ENCODE results near the gene C12orf76. TPM values are rescaled to one million over a fixed set of nuclear protein-coding genes. Genes with fewer than 3 reads are reported as not detected.

Gene C12orf76
- total and polyA plus RNA-seq, 2 donors (not counting 1 experiment from before 2014, with no cell fraction given), result 21.5 to 28.5 TPM

DNA sequence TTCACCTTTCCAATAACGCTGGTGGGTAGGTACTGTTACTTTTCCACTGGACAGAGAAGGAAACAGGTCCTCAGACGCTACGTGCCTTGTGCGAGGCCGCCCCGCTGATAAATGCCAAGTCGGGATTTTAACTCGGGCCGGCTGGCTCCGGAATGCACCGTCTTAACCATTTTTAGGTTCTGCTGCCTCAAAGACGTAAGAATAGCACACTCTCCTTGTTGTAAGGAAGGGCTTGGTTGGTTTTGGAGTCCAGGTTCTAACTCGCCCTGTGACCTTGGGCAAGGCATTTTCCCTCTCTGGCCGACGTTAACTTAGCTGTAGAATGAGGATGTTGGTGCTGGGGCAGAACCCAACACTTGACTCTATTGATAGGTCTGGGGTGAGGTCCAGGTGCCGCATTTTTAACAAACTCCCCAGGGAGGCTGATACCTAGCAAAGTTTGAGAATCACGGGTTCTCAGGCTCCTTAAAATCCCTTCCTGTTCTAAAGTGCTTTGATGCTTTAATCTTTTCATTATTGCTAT is 48.3 kb downstream of the C12orf76 start:
- H3K27ac ChIP-seq (ENCODE audit: low read length in 2 of 2), result peak overlapping the region; percentile 42 to 93
- peak overlapping the region; percentile 78 for H3K9ac ChIP-seq (ENCODE audit: low read length)
- DNase-seq (peak; percentile 68), ATAC-seq (ENCODE audit: low read depth) (no peak)
- peaks cover 6 to 13% of the 10 kb centered on the region in 2 experiments for H3K36me3 ChIP-seq (replicated peaks in 1 of 2; ENCODE audit: control extremely low read depth in 1 of 2, control insufficient read depth in 1 of 2, extremely low read depth in 1 of 2, insufficient read depth in 2 of 2, low read length in 1 of 2)
- peak overlapping the region; percentile 77 for H2AFZ ChIP-seq (ENCODE audit: insufficient read depth, low read depth, low read length, poor library complexity, severe bottlenecking)
- Mint-ChIP-seq H3K4me3 (peak overlapping the region; percentile 100), H3K4me1 (peaks cover 72% of the 10 kb centered on the region), H3K27me3 (no peaks in the 10 kb centered on the region), H3K9me3 (ENCODE audit: insufficient read depth) (no peaks in the 10 kb centered on the region), H3K27ac (peak overlapping the region; percentile 98)
- no peak for TF ChIP-seq EZH2 (IDR thresholded peaks at IDR 0.05; ENCODE audit: borderline replicate concordance, insufficient read depth, low read depth, low read length, poor library complexity, severe bottlenecking)
- TF ChIP-seq CTCF (IDR thresholded peaks at IDR 0.05), result no peak
- intact Hi-C loops (cut with micrococcal nuclease), result loop anchor here (1.0 to 10.0 kb wide), 4 partner anchors 11 to 288 kb away; partner anchors contain the start of genes ATP2A2, FAM222A and GLTP
- 4% methylated on average over 14 of the region's 17 CpGs for WGBS (ENCODE audit: insufficient coverage)
- POLR2A ChIA-PET, result interaction anchor here (4.4 kb wide), 1 partner anchor 12 kb away, joined by 32 read pairs; no protein-coding TSS in a partner anchor
- H3K4me1 ChIP-seq (ENCODE audit: control insufficient read depth in 2 of 2, insufficient read depth in 2 of 2, low read length in 2 of 2), result peaks cover 46 to 73% of the 10 kb centered on the region in 2 donors
- H3K9me3 ChIP-seq (ENCODE audit: control extremely low read depth in 1 of 3, control insufficient read depth in 2 of 3, insufficient read depth in 1 of 3, low read length in 2 of 3), result no peaks in the 10 kb centered on the region
- H3K79me2 ChIP-seq (ENCODE audit: control insufficient read depth, insufficient read depth, low read length), result peaks cover 85% of the 10 kb centered on the region
- no peaks in the 10 kb centered on the region for H3K27me3 ChIP-seq (replicated peaks in 1 of 4; ENCODE audit: control extremely low read depth in 1 of 4, control insufficient read depth in 3 of 4, insufficient read depth in 4 of 4, low read length in 3 of 4)
- H4K20me1 ChIP-seq (ENCODE audit: control insufficient read depth, insufficient read depth, low read length, poor library complexity, severe bottlenecking), result peaks cover 20% of the 10 kb centered on the region
- peak overlapping the region; percentile 84 for H3K4me2 ChIP-seq (replicated peaks; ENCODE audit: low read depth, low read length, poor library complexity, severe bottlenecking)
- H3K4me3 ChIP-seq (ENCODE audit: control extremely low read depth in 1 of 5, extremely low read depth in 1 of 5, insufficient read depth in 1 of 5, low read depth in 2 of 5, low read length in 4 of 5), result peak overlapping the region; percentile 76 to 93 (median 83)
- CTCF ChIA-PET, result interaction anchor here (6.8 kb wide), 1 partner anchor 12 kb away, joined by 46 read pairs; no protein-coding TSS in a partner anchor

DNA sequence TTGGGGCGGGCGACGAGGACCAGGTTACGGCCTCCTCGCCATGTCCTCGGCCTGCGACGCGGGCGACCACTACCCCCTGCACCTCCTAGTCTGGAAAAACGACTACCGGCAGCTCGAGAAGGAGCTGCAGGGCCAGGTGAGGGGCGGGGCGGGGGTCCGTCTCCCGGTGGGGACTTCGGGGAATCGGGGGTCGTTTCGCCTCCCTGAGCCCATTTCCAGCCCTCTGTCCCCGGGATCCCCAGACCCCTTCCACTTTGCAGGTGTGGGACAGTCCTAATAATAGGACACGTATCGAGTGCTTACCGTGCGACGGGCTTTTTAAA is 48.7 kb downstream of the C12orf76 start:
- Histone ChIP-seq H3K36me3 (replicated peaks in 1 of 2; ENCODE audit: control extremely low read depth in 1 of 2, control insufficient read depth in 1 of 2, extremely low read depth in 1 of 2, insufficient read depth in 2 of 2, low read length in 1 of 2) (peaks cover 6 to 13% of the 10 kb centered on the region in 2 experiments), H3K4me2 (replicated peaks; ENCODE audit: low read depth, low read length, poor library complexity, severe bottlenecking) (peak overlapping the region; percentile 84), H4K20me1 (ENCODE audit: control insufficient read depth, insufficient read depth, low read length, poor library complexity, severe bottlenecking) (peaks cover 19% of the 10 kb centered on the region), H3K4me3 (ENCODE audit: control extremely low read depth in 1 of 5, extremely low read depth in 1 of 5, insufficient read depth in 1 of 5, low read depth in 2 of 5, low read length in 4 of 5) (peak overlapping the region; percentile 76 to 93 (median 83)), H2AFZ (ENCODE audit: insufficient read depth, low read depth, low read length, poor library complexity, severe bottlenecking) (peak overlapping the region; percentile 77), H3K9ac (ENCODE audit: low read length) (peak overlapping the region; percentile 78), H3K79me2 (ENCODE audit: control insufficient read depth, insufficient read depth, low read length) (peaks cover 86% of the 10 kb centered on the region), H3K27ac (ENCODE audit: low read length in 2 of 2) (peak overlapping the region; percentile 42 to 93), H3K9me3 (ENCODE audit: control extremely low read depth in 1 of 3, control insufficient read depth in 2 of 3, insufficient read depth in 1 of 3, low read length in 2 of 3) (no peaks in the 10 kb centered on the region), H3K27me3 (replicated peaks in 1 of 4; ENCODE audit: control extremely low read depth in 1 of 4, control insufficient read depth in 3 of 4, insufficient read depth in 4 of 4, low read length in 3 of 4) (no peaks in the 10 kb centered on the region), H3K4me1 (ENCODE audit: control insufficient read depth in 2 of 2, insufficient read depth in 2 of 2, low read length in 2 of 2) (peaks cover 45 to 68% of the 10 kb centered on the region in 2 donors)
- Mint-ChIP-seq H3K27me3 (no peaks in the 10 kb centered on the region), H3K27ac (peak overlapping the region; percentile 98), H3K9me3 (ENCODE audit: insufficient read depth) (no peaks in the 10 kb centered on the region), H3K4me1 (peaks cover 72% of the 10 kb centered on the region), H3K4me3 (peak overlapping the region; percentile 100)
- no peak for TF ChIP-seq CTCF (IDR thresholded peaks at IDR 0.05)
- TF ChIP-seq EZH2 (IDR thresholded peaks at IDR 0.05; ENCODE audit: borderline replicate concordance, insufficient read depth, low read depth, low read length, poor library complexity, severe bottlenecking), result no peak
- ATAC-seq (ENCODE audit: low read depth), result no peak
- ChIA-PET CTCF (interaction anchor here (6.8 kb wide), 1 partner anchor 12 kb away, joined by 46 read pairs; no protein-coding TSS in a partner anchor), POLR2A (interaction anchor here (0.6 to 4.4 kb wide), 2 partner anchors 12 to 431 kb away, joined by 5 to 32 read pairs; no protein-coding TSS in a partner anchor)
- under 1% methylated on average over 21 of the region's 27 CpGs for WGBS (ENCODE audit: insufficient coverage)
- intact Hi-C loops (cut with micrococcal nuclease), result loop anchor here (1.0 to 10.0 kb wide), 4 partner anchors 12 to 287 kb away; partner anchors contain the start of genes ATP2A2, FAM222A and GLTP
- DNase-seq, result no peak

Data from B cell (primary cell).